HG02973 (cell line): ENCODE results near the gene SLC8A3.

Source experiments
- ATAC-seq: cut with Tn5 transposase; IDR thresholded peaks from one replicate; pipeline ENCODE4 v1.9.1; 2021; ENCODE audit warnings: moderate library complexity; ENCODE audit not compliant: unreplicated experiment

SLC8A3 gene

DNA sequence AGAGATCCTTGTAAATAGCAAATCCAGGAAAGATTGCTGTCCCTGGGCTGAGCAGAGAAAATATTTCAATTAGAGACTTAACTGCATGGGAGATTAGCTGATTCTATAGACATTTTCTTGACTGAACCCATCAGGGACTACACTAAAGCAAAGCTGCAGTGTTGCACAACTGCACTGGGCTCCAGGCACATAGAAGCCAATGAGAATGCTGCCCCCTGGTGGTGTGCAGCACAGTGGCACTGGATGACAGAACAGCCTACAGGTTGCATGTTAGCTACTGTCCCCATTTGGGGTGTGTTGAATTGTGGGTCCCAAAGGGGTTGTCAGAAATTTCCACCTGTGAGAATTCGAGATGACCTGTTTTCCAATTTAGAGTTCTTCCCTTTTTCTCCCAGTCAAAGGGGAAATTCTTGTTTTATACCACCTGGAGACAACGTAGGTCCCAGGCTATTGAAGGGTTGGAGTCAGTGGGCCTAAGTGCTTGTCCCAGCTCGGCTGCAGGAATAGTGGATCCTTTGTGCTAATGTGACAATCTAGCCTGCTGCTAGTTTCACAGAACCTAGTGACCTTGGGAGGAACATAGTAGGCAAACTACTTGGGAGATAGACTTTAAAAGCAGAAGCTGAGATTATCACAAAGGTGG lies 114.7 kb downstream of the SLC8A3 start:
- ATAC-seq: no peak

DNA sequence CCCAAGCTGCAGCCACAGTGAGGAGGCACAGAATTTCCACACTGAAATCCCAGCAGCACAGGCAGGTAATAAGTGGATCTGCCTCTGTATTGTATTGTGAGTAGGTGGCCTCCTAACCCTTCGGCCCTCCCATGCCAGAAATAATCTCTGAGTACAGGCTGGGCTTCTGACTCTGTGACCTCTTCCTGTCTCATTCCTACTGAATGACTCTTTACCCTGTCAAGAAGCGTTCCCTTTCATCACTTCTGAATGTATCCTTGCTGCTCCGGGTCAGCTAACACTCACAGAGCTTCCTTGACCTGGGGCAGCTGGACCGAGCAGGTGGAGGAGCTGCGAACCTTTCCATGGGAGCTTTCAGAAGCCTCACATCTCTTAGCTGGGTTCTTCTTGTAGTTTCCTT lies 119.6 kb downstream of the SLC8A3 start:
- ATAC-seq: no peak

DNA sequence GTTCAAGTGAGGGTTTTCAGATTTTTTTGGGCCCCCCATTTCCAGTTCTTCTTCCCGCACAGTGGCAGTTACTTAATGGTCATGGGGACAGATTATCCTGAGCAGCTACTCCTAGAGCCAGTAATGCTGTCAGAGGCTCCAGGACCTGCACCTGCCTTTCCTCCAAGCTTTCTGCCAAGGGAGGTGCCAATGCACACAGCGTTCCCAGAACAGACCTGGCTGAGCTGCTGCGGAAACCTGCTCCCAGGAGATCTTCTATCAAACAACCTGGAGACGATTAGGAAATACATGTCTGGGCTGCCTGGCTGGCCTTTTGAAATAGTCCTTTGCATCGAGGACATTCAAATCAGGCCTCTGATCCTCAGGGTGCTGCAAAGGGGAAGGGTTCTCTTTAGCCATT lies 120.9 kb downstream of the SLC8A3 start:
- ATAC-seq: no peak

DNA sequence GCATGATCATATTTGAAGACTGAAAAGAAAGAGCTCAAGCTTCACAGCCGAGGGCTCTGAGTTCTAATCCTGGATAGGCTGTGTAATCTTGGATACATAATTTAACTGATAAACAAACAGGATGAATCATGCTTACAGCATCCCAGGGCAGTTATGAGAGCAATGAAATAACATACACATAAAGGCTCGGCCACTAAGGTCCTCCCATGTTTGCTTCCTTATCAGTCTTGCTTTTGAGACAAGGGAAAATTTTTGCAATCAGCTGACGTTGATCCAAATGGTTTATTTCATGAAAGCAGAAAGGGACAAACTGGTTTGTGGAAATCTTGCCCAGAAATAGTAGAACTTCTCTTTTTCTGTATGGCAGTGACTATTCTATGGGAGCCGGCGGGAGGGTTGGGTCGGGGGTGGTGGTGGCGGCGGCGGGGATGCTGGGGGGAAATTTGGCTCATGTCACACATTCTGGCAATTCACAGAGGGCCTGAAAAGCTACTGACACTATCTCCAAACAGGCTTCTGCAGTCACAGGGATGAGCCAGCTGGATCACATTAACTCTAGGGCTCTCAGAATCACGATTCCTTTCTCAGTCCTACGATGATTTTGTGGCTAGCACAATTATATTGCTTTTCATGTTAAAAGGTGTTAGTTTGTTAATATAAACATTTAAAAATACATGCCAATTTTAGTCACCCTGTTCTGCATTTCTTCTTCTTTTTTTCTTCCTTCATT lies 124.5 kb downstream of the SLC8A3 start:
- ATAC-seq: no peak

DNA sequence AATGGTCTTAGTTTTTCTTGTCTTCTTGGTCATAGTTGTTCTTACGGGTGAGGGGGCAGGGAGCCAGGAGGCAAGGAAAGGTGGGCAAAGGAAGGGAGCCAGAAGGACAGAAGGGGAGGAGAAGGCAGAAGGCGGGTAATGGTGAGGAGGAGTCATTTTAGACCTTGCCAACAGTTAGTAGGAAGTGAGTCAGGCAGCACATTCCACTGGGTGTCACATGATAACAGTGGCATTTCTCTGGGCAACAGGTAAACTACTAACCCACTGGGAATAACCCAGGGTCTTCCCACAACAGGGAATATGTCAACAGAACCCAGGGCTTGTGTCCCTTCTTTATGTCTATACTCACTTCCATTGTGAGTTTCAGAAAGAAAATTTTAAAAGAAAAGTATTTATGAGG lies 127.6 kb downstream of the SLC8A3 start:
- no peak for ATAC-seq

DNA sequence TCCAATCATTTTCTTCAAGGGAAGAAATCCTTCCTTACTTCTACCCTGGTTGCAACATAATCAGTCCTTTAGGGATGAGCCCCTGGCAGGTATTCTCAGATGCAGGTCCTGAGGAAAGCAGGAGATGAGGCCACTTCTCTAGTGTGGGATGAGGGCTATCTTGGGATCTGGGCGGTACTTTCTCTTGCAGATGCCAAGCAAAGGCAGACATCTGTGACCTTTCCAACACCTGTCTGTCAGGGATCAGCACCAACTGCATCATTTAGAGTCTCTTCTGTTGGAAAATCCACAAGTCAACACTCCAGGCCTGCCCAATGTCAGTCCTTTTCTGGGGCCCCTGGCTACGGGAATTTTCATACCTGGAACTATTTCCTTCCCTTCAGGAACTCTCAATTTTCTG lies 129.2 kb downstream of the SLC8A3 start:
- ATAC-seq: no peak

DNA sequence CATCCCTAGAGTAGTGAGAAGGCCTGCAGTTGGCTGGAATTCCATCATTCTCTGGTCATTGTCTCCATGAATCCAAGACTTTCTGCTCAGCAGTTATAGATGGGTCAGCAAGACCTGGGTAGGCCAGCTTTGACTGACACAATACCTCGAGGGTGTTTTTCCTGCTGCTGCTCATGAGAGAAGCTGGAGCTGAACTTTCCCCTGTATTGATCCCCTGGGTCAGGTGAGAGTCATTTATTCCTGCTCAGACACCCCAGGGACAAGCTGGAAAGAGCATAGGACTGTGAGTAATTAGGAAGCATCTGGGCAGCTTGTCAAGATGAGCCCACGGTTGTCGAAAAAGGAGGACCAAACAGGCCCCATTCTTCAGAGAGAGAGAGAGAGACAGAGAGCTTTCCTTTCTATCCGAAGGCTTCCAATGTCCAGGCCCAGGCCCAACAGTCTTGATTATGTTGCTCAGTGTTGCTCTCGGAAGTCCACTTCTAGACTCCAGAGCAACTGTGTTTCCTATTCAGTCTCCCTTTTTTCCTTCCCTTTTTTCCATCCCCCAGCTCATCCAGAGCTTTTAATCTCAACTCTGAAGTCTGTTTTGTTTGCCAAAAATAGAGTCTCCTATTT lies 131.1 kb downstream of the SLC8A3 start:
- ATAC-seq: no peak

DNA sequence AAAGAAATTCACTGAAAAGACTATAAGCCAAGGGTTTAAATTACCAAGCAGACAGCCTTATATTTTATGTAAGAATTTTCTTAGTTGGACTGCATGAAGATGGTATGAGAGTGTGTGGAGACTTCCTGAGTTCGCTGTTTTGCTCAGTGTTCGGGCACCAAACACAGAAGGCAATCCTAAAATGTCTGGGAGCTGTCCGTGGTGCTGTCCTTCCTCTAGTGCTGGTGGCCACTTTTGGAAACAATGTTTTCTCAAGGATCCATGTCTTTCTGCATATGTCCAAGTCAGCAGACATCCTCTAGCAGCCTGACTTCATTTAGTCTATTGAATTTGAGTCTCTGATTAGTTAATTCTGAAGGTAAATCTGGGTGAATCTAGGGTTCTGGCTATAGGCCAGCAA lies 135.8 kb downstream of the SLC8A3 start:
- no peak for ATAC-seq

DNA sequence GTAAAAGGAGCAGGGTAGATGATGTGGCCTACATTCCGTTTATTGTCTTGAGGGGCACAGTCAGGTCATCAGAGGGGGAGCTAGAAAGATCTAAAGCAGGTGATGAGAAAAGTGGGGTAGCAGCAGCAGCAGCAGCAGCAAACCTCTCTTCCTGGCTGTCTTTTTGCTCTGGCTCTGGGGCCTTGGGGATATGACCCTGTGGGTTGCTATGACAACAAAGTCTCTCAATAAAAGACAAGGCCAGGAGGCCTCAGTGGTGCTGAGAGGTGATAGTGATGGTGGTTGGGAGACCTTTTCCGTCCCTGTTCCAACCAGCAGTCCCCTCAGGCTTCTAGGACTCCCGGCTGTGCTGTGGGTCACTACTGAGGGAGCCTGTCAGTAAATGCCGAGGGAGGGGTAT lies 138.6 kb downstream of the SLC8A3 start:
- no peak for ATAC-seq

DNA sequence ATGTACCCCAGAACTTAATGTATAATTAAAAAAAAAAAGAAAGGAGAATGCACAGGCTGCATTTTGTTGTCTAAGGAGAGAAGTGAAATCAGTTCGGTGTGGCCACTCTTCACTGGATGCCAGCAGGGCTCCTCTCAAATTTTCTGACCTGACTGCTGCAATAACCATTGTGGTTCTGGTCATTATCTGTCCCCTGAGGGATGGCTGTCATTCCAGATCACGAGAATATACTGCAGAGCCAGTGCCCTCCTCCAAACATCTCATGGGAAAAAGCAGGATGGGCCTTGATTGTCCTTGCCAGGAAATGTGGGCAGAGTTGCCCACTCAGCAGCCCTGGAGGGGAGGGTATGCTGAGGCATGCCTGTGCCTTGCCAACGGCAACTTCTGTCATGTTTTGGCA lies 139.1 kb downstream of the SLC8A3 start:
- ATAC-seq: no peak

DNA sequence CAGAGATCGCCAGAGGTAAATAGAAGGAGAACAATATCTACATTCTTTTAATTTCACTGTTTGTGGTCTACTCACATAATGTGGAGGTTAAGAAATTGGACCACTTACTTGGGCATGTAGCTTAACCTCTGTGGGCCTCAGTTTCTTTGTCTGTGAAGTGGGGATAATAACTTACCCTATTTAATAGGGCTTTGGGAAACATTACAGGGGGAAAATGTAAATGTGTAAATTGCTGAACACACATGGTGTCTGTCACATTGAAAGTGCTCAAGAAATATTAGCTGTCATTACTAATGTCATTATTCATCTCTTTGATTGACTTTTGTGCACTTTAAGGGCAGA lies 140.5 kb downstream of the SLC8A3 start:
- ATAC-seq: no peak

DNA sequence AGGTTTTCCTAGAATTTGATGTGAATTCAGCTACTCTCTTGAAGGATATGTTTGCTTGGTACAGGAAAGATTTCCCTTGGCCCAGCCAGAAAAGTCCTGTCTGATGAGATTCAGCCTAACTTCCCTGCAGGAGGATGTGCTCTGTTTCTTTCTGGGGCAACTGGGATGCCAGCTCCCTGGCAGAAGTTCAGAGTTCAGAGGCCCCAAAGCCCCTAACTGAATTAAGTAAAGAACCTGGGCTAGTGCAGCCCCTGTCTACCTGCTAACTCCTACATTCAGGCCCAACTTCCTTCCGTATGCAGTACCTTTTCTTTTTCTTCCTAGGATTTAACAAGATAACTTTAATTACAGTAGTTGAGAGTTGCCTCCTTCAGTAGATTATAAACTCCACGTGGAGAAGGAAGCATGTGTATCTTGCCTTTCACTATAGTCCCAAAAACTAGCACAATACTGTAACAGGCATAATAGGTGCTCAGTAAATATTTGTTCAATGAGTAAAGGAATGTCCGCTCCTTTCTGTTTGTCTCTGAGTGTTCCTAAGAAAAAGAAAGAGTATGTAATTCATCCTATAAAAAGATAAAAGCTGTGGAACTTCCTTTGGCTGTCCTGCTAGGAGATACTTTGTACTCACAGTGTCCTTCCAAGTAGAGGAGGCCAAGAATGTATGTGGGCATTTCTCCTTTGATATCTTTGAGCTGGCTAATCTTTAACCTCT lies 141.0 kb downstream of the SLC8A3 start:
- no peak for ATAC-seq

DNA sequence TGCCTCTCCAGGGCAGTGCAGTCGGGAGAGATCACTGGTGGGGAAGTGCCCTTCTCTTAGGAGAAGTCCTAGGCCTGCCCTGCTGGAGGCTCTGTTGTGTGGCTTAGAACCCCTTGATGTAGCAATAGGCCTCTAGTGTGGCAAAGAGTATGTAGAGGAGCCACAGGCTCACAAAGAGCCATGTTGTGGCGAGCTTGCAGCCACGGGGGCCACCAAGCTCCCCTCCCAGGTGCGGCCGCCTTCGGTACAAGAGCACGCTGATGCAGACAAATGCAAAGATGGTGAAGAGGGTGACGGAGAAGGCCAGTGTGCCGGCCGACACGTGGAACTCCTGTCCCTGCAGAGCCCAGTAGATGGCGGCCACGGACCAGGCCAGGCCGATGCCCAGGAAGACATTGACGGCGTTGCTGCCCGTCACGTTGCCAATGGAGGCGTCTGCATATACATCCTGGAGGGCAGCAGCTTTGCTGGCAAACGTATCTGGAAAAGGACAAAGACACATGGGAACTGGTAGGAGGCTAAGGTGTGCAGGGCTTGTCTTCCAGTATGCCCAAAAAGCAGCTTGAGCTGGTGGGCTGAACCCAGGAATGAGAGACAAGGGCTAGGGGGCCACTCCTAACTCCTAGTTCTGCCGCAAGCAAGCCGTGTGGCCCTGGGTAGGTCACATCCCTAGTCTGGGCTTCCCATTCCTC lies 142.8 kb downstream of the SLC8A3 start:
- ATAC-seq: no peak

DNA sequence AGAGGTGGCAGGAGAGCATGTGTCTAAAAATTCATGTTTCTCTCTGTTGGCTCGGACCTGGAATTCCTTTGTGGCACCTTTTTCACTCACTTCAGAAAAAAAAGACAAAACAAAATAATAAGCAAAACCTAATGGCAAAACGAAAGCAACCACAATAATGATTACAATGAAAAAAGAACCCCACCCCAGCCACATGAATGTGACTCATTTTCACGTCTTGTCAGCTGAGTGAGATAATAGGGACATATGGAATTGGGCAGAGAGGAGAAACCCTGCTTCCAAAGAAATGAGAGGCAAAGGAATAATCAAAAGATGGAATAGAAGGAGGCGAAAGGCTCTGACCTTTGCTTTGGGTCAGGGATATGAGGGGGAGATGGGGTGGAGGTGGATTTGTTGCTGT lies 143.4 kb downstream of the SLC8A3 start:
- ATAC-seq: no peak

DNA sequence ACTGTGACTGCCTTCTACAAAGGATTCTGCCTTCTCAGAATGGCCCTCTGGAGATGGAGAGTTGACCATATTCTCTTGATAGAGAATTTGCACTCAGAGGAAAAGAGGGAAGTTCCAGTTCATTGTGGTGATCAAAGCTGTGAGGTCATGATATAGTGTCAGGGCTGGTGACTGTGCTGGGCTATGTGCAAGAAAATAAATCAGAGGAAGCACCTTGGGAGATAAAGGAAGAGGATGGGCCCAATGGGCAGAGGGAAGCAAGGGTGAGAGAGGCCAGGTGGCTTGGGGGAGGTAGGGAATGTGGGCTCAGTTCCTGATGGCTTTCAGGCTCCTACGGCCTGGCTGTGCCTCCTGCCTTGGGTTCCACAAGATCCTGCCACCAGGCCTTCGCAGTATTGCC lies 145.8 kb downstream of the SLC8A3 start:
- ATAC-seq: no peak

DNA sequence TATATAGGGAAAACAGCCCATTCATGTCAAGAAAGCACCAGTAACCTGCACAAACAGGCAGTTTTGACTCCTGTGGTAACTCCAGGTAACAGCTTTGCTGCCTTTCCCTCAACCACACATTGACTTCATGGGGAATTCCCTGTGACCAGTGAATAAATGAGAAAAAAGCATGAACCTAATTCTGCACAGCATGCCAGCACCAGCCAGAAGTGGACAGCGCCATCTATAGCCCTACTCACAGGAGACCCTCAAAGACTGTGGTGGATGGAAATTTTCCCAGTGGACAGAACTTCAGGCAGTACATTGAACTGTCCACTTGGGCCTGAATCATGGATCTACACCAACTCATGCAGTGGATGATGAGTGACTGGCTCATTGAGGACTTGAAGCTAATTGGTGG lies 152.1 kb downstream of the SLC8A3 start:
- ATAC-seq: no peak

DNA sequence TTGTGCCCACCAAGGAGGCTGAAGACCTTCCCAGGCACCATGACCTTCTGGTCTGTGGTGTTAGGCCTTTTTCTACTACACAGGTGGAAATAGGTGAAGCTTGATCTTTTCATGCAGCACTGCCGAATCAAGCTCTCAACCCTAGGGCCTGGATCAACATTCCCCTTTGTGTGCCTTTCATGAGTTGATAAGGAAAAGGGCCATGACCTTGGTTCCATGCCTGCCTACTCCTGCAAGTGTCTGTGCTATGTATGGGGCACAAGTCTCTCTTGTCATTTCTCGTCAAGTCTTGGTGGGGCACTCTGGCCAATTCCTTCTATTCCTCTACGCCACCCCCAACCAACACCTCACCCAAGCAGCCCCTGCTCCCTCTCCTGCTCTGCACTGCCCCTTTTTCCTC lies 154.5 kb downstream of the SLC8A3 start:
- no peak for ATAC-seq

DNA sequence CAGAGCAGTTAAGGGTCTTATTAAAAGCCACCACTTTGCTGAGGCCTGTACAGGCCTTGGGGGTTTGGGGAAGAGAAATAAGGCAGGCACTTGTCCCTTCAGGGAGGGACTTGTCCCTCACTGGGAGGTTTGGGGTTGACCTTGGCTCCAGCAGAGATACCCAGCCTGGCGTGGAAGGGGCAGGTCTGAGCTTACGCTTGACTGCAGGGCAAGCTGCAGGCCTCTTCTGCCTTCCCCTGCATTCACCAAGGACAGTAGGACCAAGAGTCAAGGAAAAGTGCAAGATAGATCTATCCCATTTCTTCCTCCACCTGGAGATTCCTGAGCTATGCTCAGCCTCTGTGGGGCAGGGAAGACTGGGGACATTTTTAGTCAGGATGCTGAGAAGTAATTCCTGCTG lies 155.2 kb downstream of the SLC8A3 start:
- no peak for ATAC-seq

DNA sequence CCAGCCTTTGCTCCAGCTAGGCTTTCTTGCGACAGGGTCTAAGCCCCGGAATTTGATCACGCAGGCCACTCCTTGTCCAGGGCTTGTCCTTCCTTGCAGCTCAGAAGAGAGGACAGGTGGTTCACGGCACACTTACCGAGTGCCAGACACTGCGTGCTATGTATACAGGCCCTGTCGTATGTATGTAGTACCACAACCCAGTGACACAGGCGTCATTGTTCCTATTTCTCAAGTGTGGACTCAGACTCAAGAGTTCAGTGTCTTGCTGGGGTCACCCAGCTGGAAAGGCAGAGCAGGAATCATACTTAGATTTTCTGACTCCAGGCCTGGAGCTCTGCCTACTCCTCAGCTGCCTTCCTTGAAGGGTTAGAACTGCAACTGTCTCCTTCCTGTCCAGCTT lies 155.6 kb downstream of the SLC8A3 start:
- no peak for ATAC-seq

DNA sequence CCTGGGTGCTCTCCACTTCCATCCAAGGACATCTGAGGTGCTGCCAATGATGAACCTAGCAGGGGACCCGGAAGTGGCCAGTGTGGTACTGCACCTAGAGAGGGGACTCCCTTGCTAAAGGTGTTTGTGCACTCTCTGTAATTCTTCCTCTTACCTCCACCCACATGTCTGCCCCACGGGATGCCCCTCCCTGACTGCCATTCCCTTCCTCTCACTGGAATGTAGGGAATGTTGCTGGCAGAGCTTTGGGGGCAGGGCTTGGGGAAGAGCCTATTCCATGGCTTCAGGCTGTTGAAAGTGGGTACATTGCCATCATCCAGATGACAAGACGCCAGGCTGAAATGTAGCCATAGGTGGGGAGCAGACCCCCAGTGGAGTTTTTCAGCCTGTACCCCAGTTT lies 156.3 kb downstream of the SLC8A3 start:
- no peak for ATAC-seq

DNA sequence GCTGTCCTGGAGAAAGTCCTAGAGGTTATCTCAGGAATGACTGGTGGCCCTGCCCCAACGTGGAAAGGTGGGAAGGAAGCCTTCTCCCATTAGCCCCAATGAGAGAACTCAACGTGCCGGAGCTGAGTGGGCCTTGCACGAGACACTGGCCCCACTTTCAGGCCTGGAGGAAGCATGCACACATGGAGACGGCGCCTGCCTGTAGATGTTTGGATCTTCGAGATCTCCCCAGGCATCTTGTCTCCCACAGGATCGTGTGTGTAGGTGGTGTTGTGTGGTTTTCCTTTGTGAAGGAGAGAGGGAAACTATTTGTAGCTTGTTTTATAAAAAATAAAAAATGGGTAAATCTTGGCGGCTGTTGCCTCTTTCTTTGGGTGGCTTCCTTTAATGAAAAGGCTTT lies 156.7 kb downstream of the SLC8A3 start:
- ATAC-seq: no peak
